ENCODE data around the gene PDSS2.
A peak's percentile ranks its signal among the peaks of the same experiment; 100 is the strongest.

The PDSS2 gene

GRCh38 chr6:107271208-107271790, 188.1 kb downstream of the PDSS2 start:
- Mint-ChIP-seq H3K4me3 (no peak overlapping the region), H3K4me1 (no peaks in the 10 kb centered on the region), H3K27ac (no peak overlapping the region), H3K36me3 (no peaks in the 10 kb centered on the region), H3K9me3 (no peaks in the 10 kb centered on the region)
- no peak for ATAC-seq
- DNase-seq (ENCODE audit: low spot score in 2 of 2), result no peak

GRCh38 chr6:107267634-107268033, 191.7 kb downstream of the PDSS2 start:
- peak overlapping the region; percentile 3 for H3K27ac Mint-ChIP-seq
- no peaks in the 10 kb centered on the region for H3K4me1 Mint-ChIP-seq
- no peaks in the 10 kb centered on the region for H3K9me3 Mint-ChIP-seq
- H3K36me3 Mint-ChIP-seq, result no peaks in the 10 kb centered on the region
- no peak for DNase-seq (ENCODE audit: low spot score in 2 of 2)
- no peak for ATAC-seq
- H3K4me3 Mint-ChIP-seq, result no peak overlapping the region

GRCh38 chr6:107267006-107267405, 192.4 kb downstream of the PDSS2 start:
- Mint-ChIP-seq H3K4me3 (no peak overlapping the region), H3K27ac (peak overlapping the region; percentile 3), H3K4me1 (no peaks in the 10 kb centered on the region), H3K9me3 (no peaks in the 10 kb centered on the region), H3K36me3 (no peaks in the 10 kb centered on the region)
- ATAC-seq (no peak), DNase-seq (ENCODE audit: low spot score in 2 of 2) (no peak)

GRCh38 chr6:107266563-107266962, 192.8 kb downstream of the PDSS2 start:
- no peaks in the 10 kb centered on the region for H3K9me3 Mint-ChIP-seq
- H3K4me1 Mint-ChIP-seq, result no peaks in the 10 kb centered on the region
- H3K27ac Mint-ChIP-seq, result no peak overlapping the region

GRCh38 chr6:107264357-107264840, 195.0 kb downstream of the PDSS2 start:
- DNase-seq (ENCODE audit: low spot score in 2 of 2) (no peak), ATAC-seq (no peak)
- Mint-ChIP-seq H3K4me1 (no peaks in the 10 kb centered on the region), H3K9me3 (no peaks in the 10 kb centered on the region), H3K36me3 (no peaks in the 10 kb centered on the region), H3K4me3 (no peak overlapping the region), H3K27ac (no peak overlapping the region)

More at GRCh38 chr6:107266563-107266962, 192.8 kb downstream of the PDSS2 start:
- H3K36me3 Mint-ChIP-seq, result no peaks in the 10 kb centered on the region
- no peak for DNase-seq (ENCODE audit: low spot score in 2 of 2)
- no peak for ATAC-seq
- H3K4me3 Mint-ChIP-seq, result no peak overlapping the region

- Mint-ChIP-seq H3K4me3 (no peak overlapping the region), H3K9me3 (peaks cover 3% of the 10 kb centered on the region), H3K4me1 (no peaks in the 10 kb centered on the region), H3K27ac (no peak overlapping the region), H3K36me3 (no peaks in the 10 kb centered on the region)
- no peak for ATAC-seq
- no peak for DNase-seq (ENCODE audit: low spot score in 2 of 2)
These were observed 199.4 kb downstream of the PDSS2 start for GRCh38 chr6:107259951-107260350.

- Mint-ChIP-seq H3K9me3 (no peaks in the 10 kb centered on the region), H3K36me3 (no peaks in the 10 kb centered on the region), H3K4me1 (no peaks in the 10 kb centered on the region), H3K4me3 (no peak overlapping the region), H3K27ac (no peak overlapping the region)
- DNase-seq (ENCODE audit: low spot score in 2 of 2), result no peak
- ATAC-seq, result no peak
These were observed 211.2 kb downstream of the PDSS2 start for GRCh38 chr6:107248147-107248546.

- ATAC-seq, result no peak
- DNase-seq (ENCODE audit: low spot score in 2 of 2), result no peak
- H3K27ac Mint-ChIP-seq, result no peak overlapping the region
- H3K36me3 Mint-ChIP-seq, result no peaks in the 10 kb centered on the region
- no peak overlapping the region for H3K4me3 Mint-ChIP-seq
- H3K9me3 Mint-ChIP-seq, result no peaks in the 10 kb centered on the region
- no peaks in the 10 kb centered on the region for H3K4me1 Mint-ChIP-seq
These were observed 212.3 kb downstream of the PDSS2 start for GRCh38 chr6:107246972-107247615.

GRCh38 chr6:107246249-107246971, 213.0 kb downstream of the PDSS2 start:
- H3K4me3 Mint-ChIP-seq, result no peak overlapping the region
- H3K36me3 Mint-ChIP-seq, result no peaks in the 10 kb centered on the region
- DNase-seq (ENCODE audit: low spot score in 2 of 2), result no peak
- H3K27ac Mint-ChIP-seq, result no peak overlapping the region
- no peaks in the 10 kb centered on the region for H3K9me3 Mint-ChIP-seq
- no peak for ATAC-seq
- no peaks in the 10 kb centered on the region for H3K4me1 Mint-ChIP-seq

- no peak overlapping the region for H3K27ac Mint-ChIP-seq
- no peak for ATAC-seq
- DNase-seq (ENCODE audit: low spot score in 2 of 2), result no peak
- H3K36me3 Mint-ChIP-seq, result no peaks in the 10 kb centered on the region
- no peaks in the 10 kb centered on the region for H3K4me1 Mint-ChIP-seq
- no peak overlapping the region for H3K4me3 Mint-ChIP-seq
- no peaks in the 10 kb centered on the region for H3K9me3 Mint-ChIP-seq
These were observed 214.5 kb downstream of the PDSS2 start for GRCh38 chr6:107244742-107245480.

GRCh38 chr6:107244082-107244741, 215.2 kb downstream of the PDSS2 start:
- Mint-ChIP-seq H3K27ac (no peak overlapping the region), H3K36me3 (no peaks in the 10 kb centered on the region), H3K4me3 (no peak overlapping the region), H3K9me3 (no peaks in the 10 kb centered on the region), H3K4me1 (no peaks in the 10 kb centered on the region)
- ATAC-seq (no peak), DNase-seq (ENCODE audit: low spot score in 2 of 2) (no peak)

GRCh38 chr6:107243471-107243870, 215.9 kb downstream of the PDSS2 start:
- no peaks in the 10 kb centered on the region for H3K4me1 Mint-ChIP-seq
- no peak overlapping the region for H3K27ac Mint-ChIP-seq
- ATAC-seq (no peak), DNase-seq (ENCODE audit: low spot score in 2 of 2) (no peak)
- H3K9me3 Mint-ChIP-seq, result no peaks in the 10 kb centered on the region
- H3K36me3 Mint-ChIP-seq, result no peaks in the 10 kb centered on the region
- no peak overlapping the region for H3K4me3 Mint-ChIP-seq

GRCh38 chr6:107237992-107238660, 221.2 kb downstream of the PDSS2 start:
- Mint-ChIP-seq H3K9me3 (peaks cover 7% of the 10 kb centered on the region), H3K36me3 (peaks cover 6% of the 10 kb centered on the region), H3K27ac (no peak overlapping the region), H3K4me1 (no peaks in the 10 kb centered on the region), H3K4me3 (no peak overlapping the region)
- ATAC-seq (no peak), DNase-seq (ENCODE audit: low spot score in 2 of 2) (no peak)

- Mint-ChIP-seq H3K36me3 (peaks cover 6% of the 10 kb centered on the region), H3K27ac (no peak overlapping the region), H3K9me3 (peaks cover 7% of the 10 kb centered on the region), H3K4me3 (no peak overlapping the region), H3K4me1 (no peaks in the 10 kb centered on the region)
- ATAC-seq, result no peak
- no peak for DNase-seq (ENCODE audit: low spot score in 2 of 2)
These were observed 223.9 kb downstream of the PDSS2 start for GRCh38 chr6:107235511-107235910.
